Spleen (tissue), 7 donors: ENCODE data around the gene TRAPPC14.

Experiments used
- POLR2AphosphoS5 ChIP-seq, 3 donors: sonication (generic); formaldehyde crosslinking; IDR thresholded peaks; one replicate each; pipeline ENCODE4 v1.5.1; 2017; ENCODE audit warnings: antibody characterized with exemption in 3 of 3
- TF ChIP-seq, protein P1 (sequence below), 11 experiments: fragments of 200-600 bp in 7 of 11; fragments of 450-650 bp in 4 of 11; sonication (generic) in 4 of 11; IDR thresholded peaks in 8 of 11; conservative IDR thresholded peaks in 3 of 11; 1 replicate in 7 of 11; 2 replicates in 4 of 11; pipeline versions ENCODE4 v1.4.0 to v1.8.0; 2016 to 2021; ENCODE audit warnings: antibody characterized with exemption in 11 of 11, inconsistent platforms in 4 of 11, mild to moderate bottlenecking in 1 of 11
- donor health status: DM: no; HTN: no; CAD: no; lungs with moderate emphysema.
- donor health status: DM: no; HTN: no; CAD: no.
- donor health status: DM: no; HTN: no; CAD: no.

- no peak for TF ChIP-seq POLR2AphosphoS5 (IDR thresholded peaks at IDR 0.05)
- TF ChIP-seq, protein P1, sequence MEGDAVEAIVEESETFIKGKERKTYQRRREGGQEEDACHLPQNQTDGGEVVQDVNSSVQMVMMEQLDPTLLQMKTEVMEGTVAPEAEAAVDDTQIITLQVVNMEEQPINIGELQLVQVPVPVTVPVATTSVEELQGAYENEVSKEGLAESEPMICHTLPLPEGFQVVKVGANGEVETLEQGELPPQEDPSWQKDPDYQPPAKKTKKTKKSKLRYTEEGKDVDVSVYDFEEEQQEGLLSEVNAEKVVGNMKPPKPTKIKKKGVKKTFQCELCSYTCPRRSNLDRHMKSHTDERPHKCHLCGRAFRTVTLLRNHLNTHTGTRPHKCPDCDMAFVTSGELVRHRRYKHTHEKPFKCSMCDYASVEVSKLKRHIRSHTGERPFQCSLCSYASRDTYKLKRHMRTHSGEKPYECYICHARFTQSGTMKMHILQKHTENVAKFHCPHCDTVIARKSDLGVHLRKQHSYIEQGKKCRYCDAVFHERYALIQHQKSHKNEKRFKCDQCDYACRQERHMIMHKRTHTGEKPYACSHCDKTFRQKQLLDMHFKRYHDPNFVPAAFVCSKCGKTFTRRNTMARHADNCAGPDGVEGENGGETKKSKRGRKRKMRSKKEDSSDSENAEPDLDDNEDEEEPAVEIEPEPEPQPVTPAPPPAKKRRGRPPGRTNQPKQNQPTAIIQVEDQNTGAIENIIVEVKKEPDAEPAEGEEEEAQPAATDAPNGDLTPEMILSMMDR (IDR thresholded peaks at IDR 0.05 in 8 of 11, conservative IDR thresholded peaks at IDR 0.05 in 3 of 11) = peak in 1 of 11 experiments; percentile 19
These were observed 638 bp upstream of the TRAPPC14 start for GRCh38 chr7:100159099-100159623.
